Measurements from ENCODE around the gene TDRD12. TPM values are rescaled to one million over a fixed set of nuclear protein-coding genes. Genes with fewer than 3 reads are reported as not detected.

TDRD12 gene
- total RNA-seq, 4 donors from 2014 or later, result 0.39 to 2.4 (median 0.89) TPM; not detected in 1

DNA sequence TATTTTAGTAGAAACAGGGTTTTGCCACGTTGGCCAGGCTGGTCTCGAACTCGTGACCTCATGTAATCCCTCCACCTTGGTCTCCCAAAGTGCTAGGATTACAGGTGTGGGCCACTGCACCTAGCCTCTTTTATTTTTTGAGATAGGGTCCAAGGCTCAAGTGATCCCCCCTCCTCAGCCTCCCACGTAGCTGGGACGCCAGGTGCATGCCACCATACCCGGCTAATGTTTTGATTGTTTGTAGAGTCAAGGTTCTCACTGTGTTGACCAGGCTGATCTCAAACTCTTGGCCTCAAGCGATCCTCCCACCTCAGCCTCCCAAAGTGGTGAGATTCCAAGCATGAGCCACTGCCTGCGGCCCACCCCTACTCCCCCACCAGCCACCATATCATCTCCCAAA lies 143.7 kb downstream of the TDRD12 start:
- TF ChIP-seq POLR2A (IDR thresholded peaks at IDR 0.05), result no peak
- TF ChIP-seq, protein P1, sequence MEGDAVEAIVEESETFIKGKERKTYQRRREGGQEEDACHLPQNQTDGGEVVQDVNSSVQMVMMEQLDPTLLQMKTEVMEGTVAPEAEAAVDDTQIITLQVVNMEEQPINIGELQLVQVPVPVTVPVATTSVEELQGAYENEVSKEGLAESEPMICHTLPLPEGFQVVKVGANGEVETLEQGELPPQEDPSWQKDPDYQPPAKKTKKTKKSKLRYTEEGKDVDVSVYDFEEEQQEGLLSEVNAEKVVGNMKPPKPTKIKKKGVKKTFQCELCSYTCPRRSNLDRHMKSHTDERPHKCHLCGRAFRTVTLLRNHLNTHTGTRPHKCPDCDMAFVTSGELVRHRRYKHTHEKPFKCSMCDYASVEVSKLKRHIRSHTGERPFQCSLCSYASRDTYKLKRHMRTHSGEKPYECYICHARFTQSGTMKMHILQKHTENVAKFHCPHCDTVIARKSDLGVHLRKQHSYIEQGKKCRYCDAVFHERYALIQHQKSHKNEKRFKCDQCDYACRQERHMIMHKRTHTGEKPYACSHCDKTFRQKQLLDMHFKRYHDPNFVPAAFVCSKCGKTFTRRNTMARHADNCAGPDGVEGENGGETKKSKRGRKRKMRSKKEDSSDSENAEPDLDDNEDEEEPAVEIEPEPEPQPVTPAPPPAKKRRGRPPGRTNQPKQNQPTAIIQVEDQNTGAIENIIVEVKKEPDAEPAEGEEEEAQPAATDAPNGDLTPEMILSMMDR (IDR thresholded peaks at IDR 0.05), result no peak
- no peak overlapping the region for H3K4me3 ChIP-seq (replicated peaks in 1 of 3)
- WGBS, 2 donors, result 96 to 97% methylated on average over 8 of the region's 8 CpGs
- H3K36me3 ChIP-seq, result no peaks in the 10 kb centered on the region
- intact Hi-C loops (cut with DNase I), result no loop called here
- H3K9me3 ChIP-seq, result no peaks in the 10 kb centered on the region
- no peaks in the 10 kb centered on the region for H3K27me3 ChIP-seq
- DNase-seq, result no peak
- peaks cover 0 to 4% of the 10 kb centered on the region in 2 donors for H3K4me1 ChIP-seq
- H3K27ac ChIP-seq, result no peak overlapping the region

DNA sequence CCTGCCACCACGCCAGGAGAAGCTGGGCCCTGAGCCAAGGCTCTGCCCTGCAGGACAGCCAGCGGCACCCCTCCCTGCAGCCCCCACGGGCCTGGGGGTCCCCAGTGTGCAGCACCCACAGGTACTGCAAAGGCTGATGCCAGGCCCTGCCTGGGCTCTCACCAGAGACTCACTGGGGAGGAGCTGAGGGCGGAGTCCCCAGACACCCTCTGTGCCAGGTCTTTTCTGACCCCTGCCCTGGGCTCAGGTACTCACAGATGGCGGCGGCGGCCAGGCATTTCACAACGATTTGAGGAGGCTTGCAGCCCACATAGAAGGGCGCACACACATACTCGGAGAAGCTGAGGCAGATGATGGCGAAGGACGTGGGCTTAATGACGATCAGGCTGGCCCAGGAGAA lies 144.3 kb downstream of the TDRD12 start:
- 89 to 93% methylated on average over 10 to 12 of the region's 13 CpGs for WGBS, 2 donors
- no peaks in the 10 kb centered on the region for H3K36me3 ChIP-seq

DNA sequence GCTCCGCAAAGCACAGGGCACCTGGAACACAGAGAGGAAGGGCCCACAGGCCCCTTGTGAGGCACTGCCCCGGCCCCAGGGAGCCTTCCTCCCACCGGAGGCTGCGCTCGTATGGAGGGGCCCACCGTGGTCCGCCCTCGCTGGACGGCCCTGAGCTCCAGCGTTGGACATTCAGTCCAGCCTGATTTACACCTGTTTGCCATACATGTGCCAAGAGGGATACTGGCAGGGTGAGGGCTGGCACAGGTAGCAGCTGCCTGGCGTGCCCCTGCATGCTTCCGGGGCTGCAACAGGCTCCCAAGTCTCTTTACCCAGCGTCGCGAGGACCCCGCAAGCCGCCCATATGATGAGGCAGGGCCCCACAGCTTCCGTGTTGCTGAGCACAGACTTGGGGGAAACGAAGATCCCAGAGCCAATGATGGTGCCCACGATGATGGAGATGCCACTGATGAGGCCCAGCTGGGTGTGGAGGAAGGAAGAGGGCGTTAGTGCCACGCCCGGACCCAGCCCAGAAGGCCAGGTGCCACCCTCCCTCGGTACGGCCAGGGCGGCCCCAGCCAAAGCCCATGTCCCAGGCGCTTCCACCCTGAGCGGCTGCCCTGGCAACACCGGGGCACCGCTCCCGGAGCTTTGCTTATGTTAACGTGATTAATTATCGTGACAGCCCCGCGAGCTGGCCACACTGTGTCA lies 144.9 kb downstream of the TDRD12 start:
- 85 to 94% methylated on average over 31 to 34 of the region's 35 CpGs for WGBS, 2 donors
- Histone ChIP-seq H3K4me3 (replicated peaks in 1 of 3) (no peak overlapping the region), H3K4me1 (peaks cover 0 to 4% of the 10 kb centered on the region in 2 donors), H3K36me3 (no peaks in the 10 kb centered on the region), H3K27ac (no peak overlapping the region), H3K9me3 (no peaks in the 10 kb centered on the region), H3K27me3 (no peaks in the 10 kb centered on the region)
- no peak for DNase-seq
- intact Hi-C loops (cut with DNase I), result no loop called here
- TF ChIP-seq, protein P1 (IDR thresholded peaks at IDR 0.05), result no peak
- TF ChIP-seq POLR2A (IDR thresholded peaks at IDR 0.05), result no peak

More for the DNA sequence above, 144.3 kb downstream of the TDRD12 start:
- Histone ChIP-seq H3K4me1 (peaks cover 0 to 4% of the 10 kb centered on the region in 2 donors), H3K4me3 (replicated peaks in 1 of 3) (no peak overlapping the region), H3K27ac (no peak overlapping the region), H3K9me3 (no peaks in the 10 kb centered on the region), H3K27me3 (no peaks in the 10 kb centered on the region)
- intact Hi-C loops (cut with DNase I), result no loop called here
- TF ChIP-seq, protein P1 (IDR thresholded peaks at IDR 0.05), result no peak
- TF ChIP-seq POLR2A (IDR thresholded peaks at IDR 0.05), result no peak
- no peak for DNase-seq

DNA sequence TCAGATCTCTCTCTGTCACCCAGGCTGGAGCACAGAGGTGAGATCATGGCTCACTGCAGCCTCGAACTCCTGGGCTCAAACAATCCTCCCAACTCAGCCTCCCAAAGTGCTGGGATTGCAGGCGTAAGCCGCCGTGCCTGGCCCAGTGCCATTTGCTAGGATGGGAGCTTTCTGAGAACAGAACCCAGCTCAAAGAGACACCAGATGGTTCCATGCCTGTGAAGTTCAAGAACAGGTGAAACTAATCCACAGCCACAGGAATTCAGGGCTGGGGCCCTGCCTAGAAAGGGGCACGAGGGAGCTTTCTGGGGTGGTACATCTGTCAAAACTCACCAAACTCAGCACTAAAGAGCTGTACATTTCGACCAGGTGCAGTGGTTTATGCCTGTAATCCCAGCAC lies 145.8 kb downstream of the TDRD12 start:
- TF ChIP-seq, protein P1 (IDR thresholded peaks at IDR 0.05), result no peak
- TF ChIP-seq POLR2A (IDR thresholded peaks at IDR 0.05), result no peak
- H3K27ac ChIP-seq, result no peak overlapping the region
- no peaks in the 10 kb centered on the region for H3K9me3 ChIP-seq
- DNase-seq, result no peak
- H3K27me3 ChIP-seq, result no peaks in the 10 kb centered on the region
- H3K36me3 ChIP-seq, result no peaks in the 10 kb centered on the region
- H3K4me3 ChIP-seq (replicated peaks in 1 of 3), result no peak overlapping the region
- WGBS, 2 donors, result 88 to 89% methylated on average over 6 of the region's 6 CpGs
- peaks cover 0 to 4% of the 10 kb centered on the region in 2 donors for H3K4me1 ChIP-seq
- intact Hi-C loops (cut with DNase I), result no loop called here

DNA sequence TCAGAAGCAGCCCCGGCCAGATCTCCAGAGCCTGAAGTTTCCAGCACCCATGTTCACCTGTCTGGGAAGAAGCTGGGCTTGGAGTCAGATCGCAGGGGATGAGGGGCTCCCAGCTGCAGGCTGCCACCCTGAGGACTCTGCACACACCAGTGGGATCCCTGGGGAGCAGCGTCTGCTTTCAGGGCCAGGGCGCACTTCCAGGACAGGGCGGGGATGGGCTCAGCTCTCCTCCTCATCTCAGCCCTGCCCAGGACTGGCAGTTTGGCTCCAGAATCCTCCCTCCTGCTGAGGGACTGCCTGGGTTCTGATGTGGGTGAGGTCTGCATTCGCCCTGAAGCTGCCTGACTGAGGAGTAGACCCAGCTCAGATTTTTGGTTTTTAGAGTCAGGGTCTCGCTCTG lies 146.5 kb downstream of the TDRD12 start:
- Histone ChIP-seq H3K4me1 (peaks cover 0 to 4% of the 10 kb centered on the region in 2 donors), H3K36me3 (no peaks in the 10 kb centered on the region), H3K9me3 (no peaks in the 10 kb centered on the region), H3K27me3 (no peaks in the 10 kb centered on the region), H3K27ac (no peak overlapping the region), H3K4me3 (replicated peaks in 1 of 3) (no peak overlapping the region)
- 76 to 84% methylated on average over 2 to 5 of the region's 7 CpGs for WGBS, 2 donors
- intact Hi-C loops (cut with DNase I), result no loop called here
- DNase-seq, result no peak
- TF ChIP-seq POLR2A (IDR thresholded peaks at IDR 0.05), result no peak
- TF ChIP-seq, protein P1 (IDR thresholded peaks at IDR 0.05), result no peak

Data from thyroid gland (tissue), 4 donors.